GDM1 (cell line): ENCODE measurements around the gene UBAP1L.
"Not testable (repeated sequence)": the region's sequence is repeated elsewhere in the genome, so short reads cannot be mapped to it uniquely, and the experiment has no call there.

Experiments used
- DNase-seq: peaks from one replicate; lab custom pipeline; 2025; lab: John Stamatoyannopoulos, UW

Gene UBAP1L

DNA sequence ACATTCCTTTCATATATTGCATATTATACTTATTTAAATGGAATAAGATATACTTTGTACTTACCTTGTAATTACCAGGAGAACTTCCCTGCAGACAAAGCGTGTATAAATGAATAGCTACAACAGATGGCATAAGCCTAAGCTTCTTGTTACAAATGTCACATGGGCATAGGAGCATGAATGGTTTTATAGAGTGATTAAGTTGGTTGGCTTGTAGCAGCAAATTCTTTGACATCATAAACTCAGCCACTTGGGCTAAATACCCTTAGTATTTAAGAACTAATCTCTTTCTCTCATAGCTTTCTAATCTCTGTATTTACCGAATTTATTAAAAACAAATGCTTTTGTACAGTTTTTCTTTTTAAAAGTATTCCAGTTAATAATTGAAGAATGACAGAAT is at the start of gene UBAP1L:
TSS of gene UBAP1L (minus strand) at position 115 of the 400 bp plus-strand sequence. CDS start 8,985 bp downstream, outside the sequence.
- DNase-seq = no peak

DNA sequence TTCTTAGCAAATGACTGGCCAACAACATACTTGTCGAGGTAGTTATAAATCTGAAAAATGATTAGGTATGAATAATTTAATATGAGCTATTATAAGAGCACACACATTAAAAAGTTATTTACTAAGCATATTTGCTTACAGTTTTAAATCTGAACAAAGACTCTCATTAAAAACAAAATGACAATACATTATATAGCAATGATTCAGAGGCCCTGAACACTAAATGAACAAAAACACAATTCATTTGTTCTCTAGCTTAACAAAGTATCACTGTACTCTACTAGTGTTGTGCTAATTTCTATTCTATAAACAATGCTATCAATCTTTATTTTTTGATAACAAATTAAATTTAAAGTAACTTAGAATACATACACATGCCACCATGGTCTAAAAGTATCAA is 49.1 kb upstream of the UBAP1L start:
- no peak for DNase-seq

DNA sequence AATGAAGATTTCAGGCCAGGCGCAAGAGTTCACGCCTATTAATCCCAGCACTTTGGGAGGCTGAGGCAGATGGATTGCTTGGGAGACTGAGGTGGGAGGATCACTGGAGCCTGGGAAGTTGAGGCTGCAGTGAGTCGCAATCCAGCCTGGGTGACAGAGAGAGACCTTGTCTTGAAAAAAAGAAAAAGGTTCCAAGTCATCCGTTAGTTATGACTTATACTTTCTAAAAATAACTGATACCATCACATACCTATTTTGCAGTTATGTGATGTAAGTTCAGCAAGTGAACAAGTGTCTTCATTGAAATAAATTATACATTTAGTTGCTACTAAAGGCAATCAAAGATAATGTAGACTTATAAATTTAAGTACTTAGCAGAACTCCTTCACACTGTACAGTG is 48.0 kb upstream of the UBAP1L start:
- no peak for DNase-seq

DNA sequence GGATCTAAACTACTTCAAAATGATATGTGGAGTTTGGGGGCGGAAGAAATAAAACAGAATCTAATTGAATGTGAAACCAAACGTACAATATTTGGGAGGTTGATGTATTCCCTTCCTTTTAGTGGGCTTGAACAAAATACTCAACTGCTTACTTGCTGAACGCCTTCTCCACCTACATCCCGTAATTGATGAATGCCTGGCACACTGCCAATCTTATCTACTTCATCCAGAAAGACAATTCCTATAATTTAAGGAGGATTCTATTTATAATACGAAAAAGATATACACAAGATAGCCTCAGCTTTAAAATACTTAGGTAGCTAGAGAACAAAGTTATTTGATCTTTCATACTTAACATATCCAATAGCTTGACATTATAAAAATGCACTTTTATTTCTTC is 41.7 kb upstream of the UBAP1L start:
- no peak for DNase-seq

DNA sequence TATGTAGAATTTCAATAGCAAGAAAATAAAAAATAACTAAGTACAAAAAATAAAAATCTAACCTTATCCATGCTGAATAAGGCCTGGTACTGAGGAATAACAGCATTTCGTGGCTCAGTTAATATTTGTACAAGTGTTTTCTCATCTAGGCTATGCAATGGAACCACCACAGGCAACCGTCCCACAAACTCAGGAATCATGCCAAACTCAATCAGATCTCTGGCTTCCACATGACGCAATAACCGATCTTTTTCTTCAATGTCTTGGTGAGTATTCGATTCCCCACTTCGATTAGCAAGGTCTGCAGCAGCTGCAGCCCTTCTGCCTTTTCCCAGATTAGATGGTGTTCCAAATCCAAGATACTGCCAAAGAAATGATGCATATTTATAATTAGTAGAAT is 39.7 kb upstream of the UBAP1L start:
- DNase-seq = no peak

DNA sequence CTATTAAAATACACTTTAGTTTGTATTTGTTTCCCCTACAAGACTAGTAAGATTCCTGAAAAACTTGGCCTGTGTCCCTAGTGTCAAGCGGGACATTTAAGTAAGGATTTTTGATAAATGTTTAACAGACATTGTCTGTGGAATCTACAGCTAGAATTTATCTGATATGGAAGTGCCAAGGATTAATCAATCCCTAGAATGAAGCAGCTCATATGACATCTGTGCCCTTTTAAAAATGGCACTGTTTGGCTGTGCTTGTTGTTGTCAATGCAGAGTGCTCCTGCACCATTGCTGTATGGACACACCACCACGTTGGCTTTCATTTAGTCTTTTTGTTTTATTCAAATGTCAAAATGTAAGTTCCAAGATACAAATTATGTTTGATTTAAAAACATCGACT is 32.9 kb upstream of the UBAP1L start:
- no peak for DNase-seq

DNA sequence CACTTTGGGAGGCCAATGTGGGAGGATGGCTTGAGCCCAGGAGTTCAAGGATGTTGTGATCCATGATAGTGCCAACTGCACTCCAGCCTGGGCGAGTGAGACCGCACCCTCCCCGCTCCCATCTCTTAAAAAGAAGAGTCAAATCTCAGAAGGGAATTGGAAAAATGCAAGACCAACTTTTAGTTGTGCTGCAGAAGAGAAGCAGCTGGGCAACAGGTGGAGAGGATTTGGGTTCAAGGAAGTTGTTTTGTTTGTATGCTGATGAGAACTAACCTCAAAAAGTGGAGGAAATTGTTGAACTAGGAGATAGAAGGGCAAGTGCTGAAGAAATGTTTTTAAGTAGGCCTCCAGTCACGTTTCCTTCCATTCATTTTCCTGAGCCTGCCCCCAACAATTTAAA is 31.4 kb upstream of the UBAP1L start:
- DNase-seq = no peak

DNA sequence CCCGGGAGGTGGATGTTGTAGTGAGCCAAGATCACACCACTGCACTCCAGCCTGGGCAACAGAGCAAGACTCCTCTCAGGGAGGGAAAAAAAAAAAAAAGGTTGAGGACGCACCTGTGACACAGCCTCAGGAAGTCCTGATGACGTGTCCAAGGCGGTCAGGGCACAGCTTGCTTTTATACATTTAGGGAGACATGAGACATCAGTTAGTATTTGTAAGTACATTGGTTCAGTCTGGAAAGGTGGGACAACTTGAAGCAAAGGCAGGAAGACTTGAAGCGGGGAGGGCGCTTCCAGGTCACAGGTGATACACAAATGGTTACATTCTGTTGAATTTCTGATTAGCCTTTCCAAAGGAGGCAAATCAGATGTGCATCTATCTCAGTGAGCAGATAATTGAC is 23.6 kb upstream of the UBAP1L start:
- not testable (repeated sequence) for DNase-seq

DNA sequence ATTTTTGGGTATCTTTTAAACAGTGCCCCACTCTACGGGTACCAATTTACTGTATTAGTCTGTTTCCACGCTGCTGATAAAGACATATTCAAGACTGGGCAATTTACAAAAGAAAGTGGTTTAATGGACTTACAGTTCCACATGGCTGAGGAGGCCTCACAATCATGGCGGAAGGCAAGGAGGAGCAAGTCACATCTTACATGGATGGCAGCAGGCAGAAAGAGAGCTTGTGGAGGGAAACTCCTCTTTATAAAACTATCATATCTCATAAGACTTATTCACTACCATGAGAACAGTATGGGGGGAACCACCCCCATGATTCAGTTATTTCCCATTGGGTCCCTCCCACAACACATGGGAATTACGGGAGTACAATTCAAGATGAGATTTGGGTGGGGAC is 22.9 kb upstream of the UBAP1L start:
- DNase-seq = not testable (repeated sequence)

DNA sequence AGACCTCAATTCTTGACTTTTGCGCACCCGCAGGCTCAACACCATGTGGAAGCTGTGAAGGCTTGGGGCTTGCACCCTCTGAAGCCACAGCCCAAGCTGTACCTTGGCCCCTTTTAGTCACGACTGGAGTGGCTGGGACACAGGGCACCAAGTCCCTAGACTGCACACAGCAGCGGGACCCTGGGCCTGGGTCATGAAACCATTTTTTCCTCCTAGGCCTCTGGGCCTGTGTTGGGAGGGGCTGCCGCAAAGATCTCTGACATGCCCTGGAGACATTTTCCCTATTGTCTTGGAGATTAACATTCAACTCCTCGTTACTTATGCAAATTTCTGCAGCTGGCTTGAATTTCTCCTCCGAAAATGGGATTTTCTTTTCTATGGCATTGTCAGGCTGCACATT is 22.1 kb upstream of the UBAP1L start:
- DNase-seq = not testable (repeated sequence)

DNA sequence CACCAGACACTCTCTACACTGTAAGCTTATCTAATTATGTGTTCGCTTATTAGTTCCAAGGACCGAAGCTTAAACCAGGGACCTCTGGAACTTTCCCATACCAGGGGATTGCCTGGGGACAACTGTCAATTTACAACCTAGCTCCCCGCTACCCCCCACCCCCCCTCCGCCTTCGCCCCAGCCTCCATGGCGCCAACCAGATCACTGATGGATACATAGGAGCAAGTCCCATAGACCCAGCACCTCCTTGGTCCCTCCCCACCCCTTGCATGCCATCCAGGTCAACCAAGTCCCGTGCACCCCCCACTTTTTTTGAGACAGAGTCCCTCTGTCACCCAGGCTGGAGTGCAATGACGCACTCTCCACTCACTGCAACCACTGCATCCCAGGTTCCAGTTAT is 19.5 kb upstream of the UBAP1L start:
- no peak for DNase-seq

DNA sequence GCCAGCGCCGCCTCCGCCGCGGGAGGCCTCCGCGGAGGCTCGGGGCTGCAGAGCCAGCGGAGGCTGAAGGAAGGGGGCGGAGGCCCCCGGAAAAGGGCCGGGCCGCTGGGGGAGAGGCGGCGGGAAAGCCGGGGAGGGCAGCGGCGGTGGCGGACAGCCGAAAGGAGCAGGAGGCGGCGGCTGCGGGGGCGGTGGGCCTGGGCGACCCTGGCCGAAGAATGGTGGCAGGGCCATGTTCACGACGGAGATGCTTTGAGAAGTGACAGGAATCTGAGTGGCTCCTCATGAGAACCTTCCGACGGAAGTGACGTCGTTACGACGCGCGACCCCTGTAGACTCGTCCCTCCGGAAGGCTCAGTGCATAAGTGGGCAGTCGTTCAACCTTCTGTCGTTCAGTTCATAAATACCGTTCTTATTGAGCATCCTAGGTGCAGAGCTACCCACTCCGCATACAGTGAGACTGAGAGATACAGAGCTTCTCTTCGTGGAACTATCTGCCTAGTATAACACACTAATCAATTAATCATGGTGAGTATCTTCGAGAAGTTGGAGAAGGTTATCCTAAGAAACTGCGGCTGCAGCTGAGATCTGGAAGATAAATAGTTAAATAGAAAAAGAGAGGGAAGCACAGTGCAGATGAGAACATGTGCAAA is 18.7 kb upstream of the UBAP1L start, which contains the start of gene PDCD7:
TSS of gene PDCD7 (minus strand) at position 261 of the 653 bp plus-strand sequence. CDS start at position 234, 27 bp downstream.
- peak; percentile 84 for DNase-seq

DNA sequence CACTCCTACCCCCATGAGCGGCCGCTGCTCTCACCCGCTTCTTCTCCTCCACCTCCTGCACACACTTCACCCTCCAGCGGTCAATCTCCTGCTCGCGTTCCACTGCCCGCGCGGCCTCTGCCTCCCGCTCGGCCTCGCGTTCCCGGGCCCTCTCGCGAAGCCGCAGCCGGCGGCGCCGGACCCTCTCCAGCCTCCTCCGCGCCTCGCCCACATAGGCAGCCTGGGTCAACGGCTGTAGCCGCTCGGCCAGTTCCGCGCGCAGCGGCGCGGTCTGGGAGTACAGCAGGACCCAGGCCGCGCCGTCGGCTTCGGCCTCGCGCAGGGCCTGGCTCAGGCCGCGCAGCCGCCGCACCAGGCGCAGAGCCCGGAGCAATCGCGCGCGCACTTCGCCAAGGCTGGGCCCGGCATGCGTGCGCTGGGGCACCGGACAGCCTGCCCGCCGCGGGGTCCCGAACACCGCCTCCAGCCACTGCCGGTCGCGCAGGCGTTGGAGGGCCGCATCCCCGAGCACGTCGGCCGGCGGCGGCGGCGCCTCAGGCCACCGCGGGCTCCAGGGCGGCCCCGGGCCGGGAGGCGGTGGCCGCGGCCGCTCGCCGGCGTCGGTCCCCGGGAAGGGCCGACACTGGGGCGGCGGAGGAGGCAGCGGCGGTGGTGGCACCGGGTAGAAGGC is 18.0 kb upstream of the UBAP1L start:
- no peak for DNase-seq

DNA sequence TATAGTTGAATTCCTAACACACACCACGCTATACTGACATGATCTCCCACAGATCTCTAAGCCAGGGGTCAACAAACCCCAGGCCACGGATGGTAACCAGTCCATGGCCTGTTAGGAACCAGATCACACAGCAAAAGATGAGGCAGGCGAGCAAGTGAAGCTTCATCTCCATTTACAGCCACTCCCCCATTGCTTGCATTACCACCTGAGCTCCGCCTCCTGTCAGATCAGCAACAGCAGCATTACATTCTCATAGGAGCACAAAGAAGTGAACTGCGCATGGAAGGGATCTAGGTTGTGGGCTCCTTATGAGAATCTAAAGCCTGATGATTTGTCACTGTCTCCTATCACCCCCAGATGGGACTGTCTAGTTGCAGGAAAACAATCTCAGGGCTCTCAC is 15.9 kb upstream of the UBAP1L start:
- no peak for DNase-seq

DNA sequence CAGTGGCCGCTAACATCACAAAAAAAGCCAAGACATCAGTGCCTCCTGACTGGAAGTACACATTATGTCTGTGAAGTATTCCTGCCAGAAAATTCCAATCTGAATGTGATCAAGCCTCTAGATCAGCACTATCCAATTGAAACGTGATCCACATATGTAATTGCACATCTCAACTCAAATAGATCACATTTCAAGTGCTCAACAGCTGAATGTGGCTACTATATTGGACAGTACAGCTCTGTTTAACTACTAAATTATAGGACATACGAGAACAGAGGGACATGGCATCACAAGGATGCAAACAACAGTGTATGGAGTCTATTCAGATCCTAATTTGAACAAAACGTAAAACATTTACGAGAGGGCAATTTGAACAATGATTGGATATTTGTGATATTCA is 542 bp upstream of the UBAP1L start:
- DNase-seq = no peak

DNA sequence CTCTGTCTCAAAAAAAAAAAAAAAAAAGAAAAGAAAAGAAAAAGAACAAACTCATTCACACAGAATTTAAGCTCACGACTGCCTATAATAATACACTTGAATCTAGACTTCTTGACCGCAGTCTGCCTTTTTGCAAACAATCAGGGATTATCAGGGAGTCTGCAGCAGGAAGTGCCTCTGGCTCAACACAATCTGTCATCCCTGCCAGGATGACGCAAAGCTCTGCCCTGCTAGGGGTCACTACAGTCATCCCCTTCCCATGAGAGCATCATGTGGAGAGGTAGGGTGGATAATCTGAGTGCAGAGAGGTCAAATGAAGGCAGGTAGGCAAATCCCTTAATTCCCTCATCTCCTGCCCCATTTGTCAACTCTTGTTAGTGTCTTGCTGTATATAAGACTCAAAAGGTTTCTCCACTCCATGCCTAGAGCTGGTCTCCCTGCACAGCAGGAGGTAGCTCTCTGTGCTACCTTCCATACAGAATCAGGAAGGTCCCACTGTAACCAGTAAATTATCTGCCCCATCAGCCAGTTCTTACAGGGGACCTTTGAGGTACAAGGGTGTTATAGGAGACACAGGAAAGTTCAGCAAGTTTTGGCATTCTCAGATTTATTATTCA is 4.2 kb downstream of the UBAP1L start:
- no peak for DNase-seq

DNA sequence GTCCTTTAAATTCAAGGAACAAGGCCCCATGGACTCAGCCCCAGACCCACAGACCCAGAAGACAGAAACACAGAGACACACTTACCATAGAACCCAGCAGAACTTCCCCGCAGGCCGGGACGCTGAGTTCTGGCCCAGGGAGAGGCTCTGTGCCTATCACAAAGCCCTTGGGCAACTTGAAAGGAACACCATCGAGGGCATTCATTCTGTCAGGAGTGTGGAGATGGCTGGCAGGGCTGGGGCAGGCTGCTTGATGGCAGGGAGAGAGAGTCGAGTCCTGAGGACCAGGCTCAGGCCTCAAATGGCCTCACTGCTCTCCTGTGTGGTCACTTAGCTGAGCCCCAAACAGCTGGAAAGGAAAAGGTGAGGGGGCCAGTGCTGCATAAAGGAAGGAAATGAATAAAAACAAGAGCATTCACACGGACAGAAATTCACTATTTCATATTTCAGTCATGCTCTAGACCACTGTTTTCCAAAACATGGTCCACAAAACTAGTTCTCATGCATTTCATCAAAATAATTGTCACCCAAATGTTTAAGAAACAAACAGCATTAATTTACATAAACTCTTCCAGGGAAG is 8.9 kb downstream of the UBAP1L start:
- no peak for DNase-seq

DNA sequence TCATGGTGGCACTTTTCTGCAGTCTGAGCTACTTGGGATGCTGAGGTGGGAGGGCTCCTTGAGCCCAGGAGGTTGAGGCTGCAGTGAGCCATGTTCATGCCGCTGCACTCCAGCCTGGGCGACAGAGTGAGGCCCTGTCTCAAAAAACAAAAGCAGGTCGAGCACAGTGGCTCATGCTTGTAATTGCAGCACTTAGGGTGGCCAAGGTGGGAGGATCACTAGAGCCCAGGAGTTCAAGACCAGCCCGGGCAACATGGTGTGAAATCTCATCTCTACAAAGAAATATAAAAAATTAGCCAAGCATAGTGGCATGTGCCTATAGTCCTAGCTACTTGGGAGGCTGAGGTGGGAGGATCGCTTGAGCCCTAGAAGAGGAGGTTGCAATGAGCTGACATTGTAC is 10.0 kb downstream of the UBAP1L start:
- no peak for DNase-seq

DNA sequence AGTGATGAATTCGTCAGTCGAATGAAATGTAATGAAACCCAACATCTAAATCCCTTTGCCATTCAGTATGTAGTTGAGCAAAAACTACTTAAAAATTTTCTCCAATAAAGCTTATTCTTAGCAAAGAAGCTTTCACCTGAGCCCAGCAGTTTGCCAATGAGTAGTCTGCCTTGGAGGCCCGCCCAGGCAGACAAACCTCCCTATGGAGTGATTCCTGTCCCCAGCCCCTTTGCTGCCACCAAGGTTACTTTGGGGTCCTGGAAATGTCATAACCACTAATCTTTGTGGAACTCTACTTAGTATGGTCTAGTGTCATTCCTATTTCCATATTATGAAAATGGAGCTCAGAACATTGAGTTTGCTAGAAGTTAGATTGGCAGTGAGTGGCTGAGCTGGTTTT is 12.1 kb downstream of the UBAP1L start:
- DNase-seq = no peak

DNA sequence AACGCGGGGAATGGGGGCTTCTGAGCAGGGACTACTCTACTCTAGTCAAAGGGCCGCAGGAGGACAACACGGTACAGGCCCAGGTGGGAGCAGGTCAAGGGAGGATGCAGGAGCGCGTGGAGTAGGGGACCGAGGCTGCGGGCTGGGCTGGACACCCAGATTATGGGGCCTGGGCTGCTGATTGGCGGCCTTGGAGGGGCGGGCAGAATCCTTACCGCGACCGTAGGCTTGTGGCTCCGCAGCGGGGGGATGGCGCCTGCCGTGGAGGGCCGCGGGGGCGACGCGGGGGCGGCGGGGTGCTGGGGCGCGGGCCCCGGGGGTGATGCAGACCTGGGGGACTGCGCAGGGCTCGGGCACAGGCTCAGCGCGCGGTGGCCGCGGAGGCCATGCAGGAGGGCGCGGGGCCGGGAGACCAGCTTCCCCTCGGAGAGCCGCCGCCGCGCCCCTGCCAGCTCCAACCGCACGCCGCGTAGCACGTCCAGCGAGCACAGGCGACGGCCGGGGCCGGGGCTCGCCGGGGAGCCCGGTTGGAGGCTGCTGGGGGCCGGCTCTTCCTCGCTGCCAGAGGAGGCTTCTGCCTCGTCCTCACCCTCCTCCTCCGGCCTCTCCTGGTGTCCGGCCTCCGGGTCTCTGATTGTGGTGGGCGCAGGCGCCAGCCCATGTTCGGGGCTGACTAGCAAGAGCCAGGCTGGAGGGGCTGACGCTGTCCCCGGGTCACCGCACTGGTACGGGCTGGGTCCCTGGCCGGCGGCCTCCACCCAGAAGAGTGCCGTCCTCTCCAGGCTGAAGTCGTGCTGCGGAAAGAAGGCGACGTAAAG is 12.9 kb downstream of the UBAP1L start:
- no peak for DNase-seq

DNA sequence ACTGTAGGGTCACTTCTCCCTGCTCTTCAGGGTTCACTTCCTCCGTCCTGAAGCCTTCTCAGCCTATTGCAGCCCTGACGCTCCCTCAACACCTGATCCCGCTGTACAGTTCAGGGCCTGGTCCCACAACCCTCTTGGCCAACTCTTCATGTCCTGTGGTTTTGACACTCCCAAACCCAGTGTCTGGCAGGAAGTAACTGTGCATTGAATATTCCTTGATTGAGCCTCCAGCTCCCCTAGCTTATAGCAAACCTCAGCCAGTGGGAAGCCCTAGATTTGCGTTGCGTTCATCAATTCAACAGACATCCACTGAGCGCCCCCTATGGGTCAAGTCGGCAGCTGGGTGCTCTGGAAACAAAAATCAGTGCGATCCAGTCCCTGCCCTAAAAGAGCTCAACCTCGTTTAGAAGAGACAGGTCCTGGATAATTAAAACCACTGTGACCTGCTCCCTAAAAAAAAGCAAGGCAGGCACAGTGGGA is 13.5 kb downstream of the UBAP1L start:
- peak; percentile 23 for DNase-seq

DNA sequence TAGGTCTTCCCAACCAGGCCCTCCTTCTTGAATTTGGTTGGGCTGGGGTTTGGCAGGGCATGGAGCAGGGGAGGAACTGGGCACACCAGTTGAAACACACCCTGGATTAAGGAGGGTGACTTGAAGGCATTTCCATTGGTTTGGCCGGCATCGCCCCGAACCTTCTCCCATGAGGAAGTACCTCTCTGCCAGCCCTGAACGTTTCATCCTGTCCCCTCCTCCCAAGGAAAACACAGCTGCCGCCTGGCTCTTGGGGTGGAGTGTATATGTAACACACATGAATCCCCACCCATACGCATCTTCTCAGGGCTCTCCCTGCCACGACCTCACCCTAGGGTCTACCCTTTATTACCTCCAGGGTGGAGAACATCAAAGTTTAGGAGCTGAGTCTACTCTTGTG is 14.6 kb downstream of the UBAP1L start:
- DNase-seq = no peak
